Left renal cortex interstitium (tissue), 4 donors: ENCODE data around the gene CBFA2T2. TPM values are rescaled to one million over a fixed set of nuclear protein-coding genes. Genes with fewer than 3 reads are reported as not detected.
"Not testable (repeated sequence)": the region's sequence is repeated elsewhere in the genome, so short reads cannot be mapped to it uniquely, and the experiment has no call there.

Experiments
- DNase-seq, 4 donors: peaks; one replicate each; pipeline ENCODE4 v3.0.0-alpha.2; 2013; ENCODE audit warnings: low read depth in 4 of 4, low spot score in 2 of 4, missing footprints in 1 of 4
- polyA plus RNA-seq, 4 donors: library from polyadenylated mRNA; unstranded; fragments of 120-200 nt; gene quantifications; one replicate each; pipeline ENCODE4 v1.2.1, GENCODE V29; 2013; ENCODE audit not compliant: insufficient read length in 4 of 4

Gene CBFA2T2
- polyA plus RNA-seq, 4 donors = 20.6 to 36.3 (median 28.4) TPM

DNA sequence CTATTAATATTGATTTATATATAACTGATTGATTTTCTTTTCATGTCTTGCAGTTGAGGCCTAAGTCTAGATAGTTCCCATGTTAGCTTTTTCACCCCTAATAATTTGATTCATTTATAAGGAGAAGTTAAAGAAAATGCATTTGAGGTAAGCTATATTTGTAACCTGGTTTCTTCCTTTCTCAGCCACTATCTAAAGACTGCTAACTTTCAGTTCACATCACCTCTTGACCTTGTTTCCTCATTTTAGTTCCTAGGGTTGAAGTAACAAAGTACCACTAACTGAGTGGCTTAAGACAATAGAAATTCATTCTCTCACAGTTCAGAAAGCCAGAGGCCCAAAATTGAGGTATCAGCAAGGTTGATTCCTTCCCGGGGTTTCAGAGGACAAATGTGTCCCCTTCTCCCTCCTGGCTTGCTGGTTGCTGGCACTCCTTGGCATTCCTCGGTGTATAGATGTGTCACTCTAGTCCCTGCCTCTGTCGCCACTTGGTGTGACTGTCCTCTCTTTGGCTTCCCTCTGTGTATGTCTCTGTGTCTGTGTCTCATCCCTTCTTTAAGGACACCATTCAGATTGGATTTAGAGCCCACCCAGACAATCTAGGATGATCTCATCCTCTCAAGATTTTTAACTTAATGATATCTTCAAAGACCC lies 116.3 kb downstream of the CBFA2T2 start:
- DNase-seq = no peak

DNA sequence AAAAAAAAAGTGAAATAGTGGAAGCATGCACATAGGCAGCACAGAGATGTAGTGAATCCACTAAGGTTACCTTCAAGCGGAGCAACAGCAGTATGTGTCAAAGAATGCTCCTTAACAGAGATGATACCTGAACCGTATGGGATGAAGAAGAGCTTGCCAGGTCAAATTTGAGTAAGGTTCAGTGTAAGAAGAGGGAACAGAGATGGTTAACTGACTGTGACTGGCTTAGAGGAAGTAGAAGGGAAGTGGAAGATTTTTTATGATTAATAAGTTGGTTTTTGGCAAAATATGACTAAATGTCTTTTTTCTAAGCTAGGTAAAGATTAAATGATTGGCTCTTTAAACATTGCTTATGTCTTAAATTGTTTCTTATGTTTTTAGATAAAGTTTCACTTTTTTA lies 119.6 kb downstream of the CBFA2T2 start:
- DNase-seq = no peak

DNA sequence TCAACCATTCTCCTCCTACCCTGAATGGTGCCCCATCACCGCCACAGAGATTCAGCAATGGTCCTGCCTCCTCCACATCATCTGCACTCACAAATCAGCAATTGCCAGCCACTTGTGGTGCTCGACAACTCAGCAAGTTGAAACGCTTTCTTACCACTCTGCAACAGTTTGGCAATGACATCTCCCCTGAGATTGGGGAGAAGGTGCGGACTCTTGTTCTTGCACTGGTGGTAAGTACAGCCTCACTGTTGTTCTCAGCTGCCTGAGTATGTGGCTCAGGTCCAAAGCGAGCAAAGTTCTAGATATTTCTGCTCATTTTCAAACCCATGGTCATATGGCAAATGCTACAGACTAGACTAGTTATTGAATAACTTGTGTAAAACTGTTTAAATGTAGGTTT lies 121.2 kb downstream of the CBFA2T2 start:
- no peak for DNase-seq

DNA sequence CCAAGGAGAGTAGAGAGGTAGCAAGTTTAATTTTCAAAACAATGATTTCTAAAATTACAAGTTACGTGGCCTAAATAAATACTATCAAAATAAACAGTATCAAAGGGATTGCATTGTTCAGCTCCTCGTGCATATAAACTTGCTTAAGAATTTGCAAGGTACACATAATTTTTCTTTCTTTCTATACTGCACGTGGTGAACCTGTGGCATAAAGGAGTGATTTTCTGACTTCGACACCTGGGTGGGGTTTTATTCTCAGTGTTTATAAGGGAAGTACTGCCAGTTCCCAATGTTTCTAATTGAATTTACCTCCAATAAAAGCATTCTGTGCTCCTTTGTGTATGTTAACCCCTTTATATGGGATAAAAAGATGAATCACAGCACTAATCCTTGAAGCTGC lies 122.1 kb downstream of the CBFA2T2 start:
- no peak for DNase-seq

DNA sequence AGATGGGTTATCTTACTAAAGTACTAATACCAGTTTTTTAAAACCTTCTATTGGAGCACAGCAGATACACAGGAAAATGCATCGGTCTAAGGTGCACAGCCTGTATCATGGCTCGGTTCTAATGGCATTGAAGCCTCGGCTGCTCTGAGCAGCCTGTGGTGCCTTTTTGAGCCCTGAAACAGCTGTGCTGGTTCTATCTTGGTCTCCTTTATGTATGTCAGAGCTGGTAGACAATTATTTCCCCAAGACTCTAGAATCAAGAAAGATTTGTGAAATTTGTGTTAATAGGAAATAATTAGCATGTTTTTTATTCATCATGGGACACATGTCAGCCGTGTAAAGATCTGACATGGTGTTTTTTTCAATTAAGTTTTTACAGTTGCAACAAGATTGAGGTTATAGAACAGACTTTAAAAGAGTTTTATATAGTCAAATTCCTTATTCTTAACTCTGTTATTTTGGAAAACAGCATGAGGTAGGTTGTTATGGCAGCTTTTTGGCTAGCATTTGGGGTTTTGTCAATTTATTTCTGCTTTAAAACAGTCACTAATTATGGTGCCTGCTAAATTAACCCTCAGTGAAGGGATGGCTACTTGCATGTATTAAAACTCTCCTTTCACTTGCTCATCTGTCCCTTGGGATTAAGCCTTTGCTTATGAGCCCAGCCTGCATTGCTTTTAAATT lies 132.0 kb downstream of the CBFA2T2 start:
- DNase-seq = no peak

DNA sequence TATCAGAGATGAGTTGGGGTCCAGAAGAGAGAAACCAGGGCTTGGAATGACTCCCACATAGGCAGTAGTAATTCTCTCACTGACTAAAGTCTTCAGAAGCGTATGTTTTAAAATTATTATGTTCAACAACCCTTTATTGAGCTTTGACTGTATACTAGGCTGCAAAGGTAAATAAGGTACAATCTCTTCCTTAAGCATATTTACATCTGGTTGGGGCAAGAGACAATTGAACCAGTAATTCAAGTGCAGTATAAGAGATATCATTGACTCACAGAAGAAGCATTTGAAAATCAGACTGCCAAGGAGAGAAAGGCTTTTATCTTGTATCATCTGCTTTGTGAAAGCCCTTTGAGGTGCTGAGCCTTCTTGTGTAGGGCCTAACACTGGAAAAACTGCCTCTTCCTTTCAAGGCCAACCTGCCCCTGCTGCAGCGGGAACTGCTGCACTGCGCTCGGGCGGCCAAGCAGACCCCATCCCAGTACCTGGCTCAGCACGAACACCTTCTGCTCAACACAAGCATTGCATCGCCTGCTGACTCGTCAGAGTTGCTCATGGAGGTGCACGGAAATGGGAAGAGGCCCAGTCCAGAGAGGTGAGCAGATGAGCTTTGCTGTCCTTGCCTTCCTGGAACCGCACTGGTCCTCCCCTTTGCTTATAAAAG lies 132.9 kb downstream of the CBFA2T2 start:
- DNase-seq = no peak

DNA sequence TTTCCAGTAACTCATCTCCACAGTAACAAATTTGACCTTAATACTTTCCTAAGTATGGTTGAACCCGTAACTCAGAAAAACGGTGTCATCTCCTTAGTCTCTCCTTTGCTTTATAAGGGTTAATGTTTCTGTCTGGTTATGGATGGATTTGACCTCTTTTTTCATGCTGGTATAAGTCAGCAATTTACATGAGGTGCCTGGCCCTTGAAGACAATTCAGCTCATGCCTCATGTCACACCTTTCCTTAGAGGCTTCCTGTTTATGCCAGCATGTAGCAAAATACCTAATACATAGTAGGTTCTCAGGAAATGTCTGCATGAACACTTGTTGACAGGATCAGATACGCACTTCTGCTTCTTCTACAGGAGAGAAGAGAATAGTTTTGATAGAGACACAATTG lies 134.5 kb downstream of the CBFA2T2 start:
- no peak for DNase-seq

DNA sequence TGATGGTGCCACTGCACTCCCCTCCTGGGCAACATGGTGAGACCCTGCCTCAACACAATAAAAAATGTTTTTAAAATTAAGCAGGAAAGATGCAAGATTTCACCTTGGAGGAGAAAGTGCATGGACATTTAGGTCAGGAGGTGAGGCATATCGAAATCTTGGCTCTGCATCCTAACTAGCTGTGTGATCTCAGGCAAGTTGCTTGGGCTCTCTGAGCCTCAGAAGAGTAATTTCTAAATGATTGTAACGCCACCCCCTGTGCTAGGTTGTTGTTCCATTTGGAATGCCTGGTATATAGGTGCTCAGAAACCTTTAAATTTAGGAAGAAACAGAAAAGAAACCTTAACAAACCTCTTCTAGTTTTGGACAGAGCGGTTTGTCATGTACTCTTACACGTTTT lies 136.3 kb downstream of the CBFA2T2 start:
- no peak for DNase-seq

DNA sequence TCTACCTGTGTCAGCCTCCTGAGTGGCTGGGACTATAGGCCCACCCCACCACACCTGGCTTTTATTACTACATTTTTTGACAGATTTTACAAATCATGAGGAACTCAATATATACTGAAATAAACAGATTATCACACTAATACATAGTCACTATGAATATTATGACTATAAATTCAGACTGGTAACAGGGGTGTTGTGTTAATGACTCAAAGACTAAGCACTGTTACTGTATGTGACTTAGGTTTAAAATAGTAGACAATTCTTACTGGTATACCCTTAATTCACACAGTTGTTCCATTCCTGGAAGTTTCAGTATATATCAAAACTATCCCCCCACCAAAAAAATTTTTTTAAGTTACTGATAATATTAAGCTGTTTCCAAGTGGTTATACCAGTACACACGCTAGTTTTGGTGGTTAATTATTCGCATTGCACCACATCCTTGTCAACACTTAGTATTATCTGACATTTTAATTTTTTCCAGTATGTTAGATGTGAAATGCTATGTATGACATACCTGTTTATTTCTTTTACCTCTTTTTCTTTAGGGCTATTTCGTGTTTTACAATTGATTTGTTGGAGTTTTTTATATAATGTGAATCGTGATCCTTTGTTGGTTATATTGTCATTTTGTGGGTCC lies 137.8 kb downstream of the CBFA2T2 start:
- no peak for DNase-seq

DNA sequence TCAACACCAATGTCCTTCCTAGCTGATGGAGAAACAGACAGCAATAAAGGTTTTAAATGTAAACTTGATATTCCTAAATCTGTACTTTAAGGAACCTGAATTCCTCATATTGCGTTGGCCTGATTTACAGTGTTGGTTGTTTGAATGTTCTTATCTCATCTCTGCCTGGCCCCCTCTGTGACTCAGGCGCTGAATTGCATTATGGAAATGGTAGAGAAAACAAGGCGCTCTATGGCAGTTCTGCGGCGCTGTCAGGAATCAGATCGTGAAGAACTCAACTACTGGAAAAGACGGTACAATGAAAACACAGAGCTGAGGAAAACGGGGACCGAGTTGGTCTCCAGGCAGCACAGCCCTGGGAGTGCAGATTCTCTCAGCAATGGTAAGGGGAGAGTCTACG lies 139.6 kb downstream of the CBFA2T2 start:
- DNase-seq = no peak

DNA sequence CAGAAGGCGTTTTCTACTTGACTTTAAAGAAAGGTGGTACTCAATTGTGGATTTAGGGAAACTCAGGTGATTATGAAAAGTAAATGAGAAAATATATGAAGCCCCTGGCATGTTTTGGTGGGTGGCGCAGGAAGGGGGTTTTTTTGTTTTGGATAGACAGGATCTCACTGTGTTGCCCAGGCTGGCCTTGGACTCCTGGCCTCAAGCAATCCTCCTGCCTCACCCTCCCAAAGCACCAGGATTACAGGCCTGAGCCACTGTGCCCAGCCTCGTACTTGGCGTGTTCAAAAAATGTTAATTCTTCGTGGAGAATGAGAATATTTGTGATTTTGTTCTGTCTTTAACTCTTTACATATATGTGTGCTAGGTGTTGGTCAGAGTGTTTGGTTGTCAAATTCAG lies 140.1 kb downstream of the CBFA2T2 start:
- DNase-seq = no peak

DNA sequence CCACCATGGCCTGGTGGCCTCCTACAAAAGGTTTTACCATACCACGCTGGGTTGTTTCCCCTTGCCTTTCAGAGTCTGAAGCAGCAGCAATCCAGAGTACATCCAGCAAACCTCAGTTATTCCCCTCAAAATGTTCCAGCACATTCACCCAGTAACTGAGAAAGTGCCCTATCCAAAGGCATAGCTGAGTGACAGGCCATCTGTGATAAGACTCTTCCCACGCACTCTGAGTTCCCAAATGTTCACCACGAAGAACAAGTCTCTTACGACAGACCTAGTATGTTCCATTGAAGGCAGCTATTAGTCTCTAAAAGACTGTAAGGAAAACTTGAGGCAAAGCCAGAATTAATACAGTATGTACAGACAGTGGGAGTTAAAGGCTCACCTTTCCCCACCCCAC lies 140.6 kb downstream of the CBFA2T2 start:
- DNase-seq = no peak

DNA sequence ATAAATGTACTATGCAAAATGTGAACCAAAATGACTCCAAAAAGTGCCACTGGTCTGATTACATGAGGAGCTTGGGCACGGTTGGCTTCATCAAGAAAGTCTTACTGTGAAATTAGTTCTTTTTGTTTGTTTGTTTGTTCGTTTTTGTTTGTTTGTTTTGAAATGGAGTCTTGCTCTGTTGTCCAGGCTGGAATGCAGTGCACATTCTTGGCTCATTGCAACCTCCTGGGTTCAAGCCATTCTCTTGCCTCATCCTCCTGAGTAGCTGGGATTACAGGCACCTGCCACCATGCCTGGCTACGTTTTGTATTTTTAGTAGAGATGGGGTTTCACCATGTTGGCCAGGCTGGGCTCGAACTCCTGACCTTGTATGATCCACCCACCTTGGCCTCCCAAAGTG lies 142.0 kb downstream of the CBFA2T2 start:
- DNase-seq = not testable (repeated sequence)

DNA sequence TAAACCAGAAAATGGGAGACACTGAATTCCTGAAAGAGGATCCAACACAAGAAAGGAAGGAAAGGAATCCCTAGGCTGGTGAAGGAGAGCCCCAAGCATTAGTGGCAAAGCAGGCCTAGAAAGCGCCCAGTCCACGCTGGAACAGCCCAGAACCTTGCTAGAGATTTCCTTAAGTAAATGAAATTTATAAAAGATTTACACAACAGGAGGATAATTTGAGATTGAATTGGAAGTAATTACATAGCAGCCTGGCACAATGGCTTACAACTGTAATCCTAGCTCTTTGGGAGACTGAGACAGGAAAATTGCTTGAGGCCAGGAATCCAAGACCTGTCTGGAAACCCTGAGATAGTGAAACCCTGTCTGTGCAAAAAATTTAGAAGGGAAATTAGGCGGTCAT lies 145.4 kb downstream of the CBFA2T2 start:
- DNase-seq = no peak

DNA sequence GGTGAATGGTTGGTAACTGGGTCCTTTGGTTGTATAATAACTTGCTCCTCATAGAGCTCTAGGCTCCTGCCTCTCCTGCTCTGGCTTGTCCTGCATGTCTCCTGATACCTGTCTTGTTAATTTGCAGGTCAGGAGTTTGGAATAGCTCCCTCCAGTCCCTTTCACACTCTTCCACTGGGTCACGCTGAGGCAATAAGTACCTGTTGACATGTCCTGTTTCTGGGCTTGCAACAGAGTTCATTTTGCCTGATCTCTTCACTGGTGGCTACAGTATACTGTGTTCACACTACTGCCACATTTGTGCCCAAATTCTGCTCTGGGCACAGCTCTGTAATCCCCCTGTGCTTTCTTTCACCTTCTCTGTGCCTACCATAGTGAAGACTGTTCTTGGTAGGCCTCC lies 146.9 kb downstream of the CBFA2T2 start:
- no peak for DNase-seq

DNA sequence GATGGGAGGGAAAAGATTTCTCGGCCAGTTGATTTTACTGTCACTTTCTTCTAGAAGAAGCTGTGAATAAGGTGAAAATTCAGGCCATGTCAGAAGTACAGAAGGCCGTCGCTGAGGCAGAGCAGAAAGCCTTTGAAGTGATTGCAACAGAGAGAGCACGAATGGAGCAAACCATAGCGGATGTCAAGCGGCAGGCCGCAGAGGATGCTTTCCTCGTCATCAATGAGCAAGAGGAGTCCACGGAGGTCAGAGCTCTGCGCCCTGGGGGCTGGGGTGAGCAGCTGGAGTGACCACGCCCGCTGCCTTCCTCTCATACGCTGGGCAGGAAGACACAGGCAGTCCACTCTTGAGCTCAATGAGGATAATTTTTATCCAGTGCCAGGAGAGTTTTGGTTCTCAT lies 150.4 kb downstream of the CBFA2T2 start:
- DNase-seq = no peak

DNA sequence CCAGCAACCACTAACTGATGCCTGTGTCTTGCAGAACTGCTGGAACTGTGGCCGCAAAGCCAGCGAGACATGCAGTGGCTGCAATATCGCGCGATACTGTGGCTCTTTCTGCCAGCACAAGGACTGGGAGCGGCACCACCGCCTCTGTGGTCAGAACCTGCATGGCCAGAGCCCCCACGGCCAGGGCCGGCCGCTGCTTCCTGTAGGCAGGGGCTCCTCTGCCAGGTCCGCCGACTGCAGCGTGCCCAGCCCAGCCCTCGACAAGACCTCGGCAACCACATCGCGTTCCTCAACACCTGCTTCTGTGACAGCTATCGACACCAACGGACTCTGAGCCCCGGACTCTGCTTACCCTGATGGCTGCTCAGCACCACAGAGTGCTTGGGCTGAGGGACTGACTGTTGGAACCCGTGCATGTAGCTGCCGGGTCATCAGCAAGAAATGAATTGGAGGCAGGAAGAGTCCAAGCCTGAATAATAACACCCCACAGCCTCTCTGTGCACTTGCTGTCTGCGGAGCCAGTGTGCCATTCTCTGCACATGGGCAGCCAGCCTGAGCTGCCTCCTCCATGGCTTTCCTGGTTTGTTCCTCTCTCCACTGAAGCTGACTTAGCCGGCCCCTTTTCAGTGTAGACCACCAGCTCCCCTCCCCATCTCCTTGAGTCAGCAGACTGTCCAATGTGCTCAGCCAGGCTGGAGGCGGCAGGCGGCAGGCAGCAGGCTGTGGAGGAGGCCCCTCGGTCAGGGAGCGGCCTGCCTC lies 154.6 kb downstream of the CBFA2T2 start:
- no peak for DNase-seq

DNA sequence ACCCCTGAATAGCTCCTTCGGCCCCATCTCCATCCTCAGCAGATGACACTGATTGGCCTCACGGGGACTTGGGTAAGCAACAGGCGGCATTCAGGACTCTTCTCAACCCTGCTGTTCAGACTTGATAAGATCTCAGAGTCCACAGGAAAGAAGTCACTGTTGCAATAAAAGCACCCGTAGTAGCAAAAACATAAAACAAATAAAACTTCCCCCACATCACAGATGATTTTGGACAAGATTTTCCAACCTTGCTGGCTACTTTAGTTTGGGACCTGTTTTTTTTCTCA lies 155.1 kb downstream of the CBFA2T2 start:
- no peak for DNase-seq

DNA sequence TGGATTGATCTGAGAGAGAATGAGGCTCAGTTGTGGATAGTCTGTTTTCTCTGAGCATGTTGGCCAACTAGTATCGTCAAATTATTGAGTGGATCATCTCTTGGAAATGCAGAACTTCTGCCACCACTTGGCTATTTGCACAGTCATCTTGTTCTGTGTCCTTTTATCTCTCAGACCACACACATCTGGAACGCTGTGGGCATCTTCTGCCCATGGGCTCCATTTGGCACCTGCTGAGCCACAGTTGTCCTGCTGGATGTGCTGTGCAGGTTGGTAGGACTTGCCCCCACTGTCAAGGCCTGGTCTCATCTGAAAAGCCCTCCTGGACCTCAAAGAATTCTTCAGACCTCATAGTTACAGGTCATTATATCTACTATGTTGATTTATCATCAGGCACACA lies 155.5 kb downstream of the CBFA2T2 start:
- DNase-seq = no peak

DNA sequence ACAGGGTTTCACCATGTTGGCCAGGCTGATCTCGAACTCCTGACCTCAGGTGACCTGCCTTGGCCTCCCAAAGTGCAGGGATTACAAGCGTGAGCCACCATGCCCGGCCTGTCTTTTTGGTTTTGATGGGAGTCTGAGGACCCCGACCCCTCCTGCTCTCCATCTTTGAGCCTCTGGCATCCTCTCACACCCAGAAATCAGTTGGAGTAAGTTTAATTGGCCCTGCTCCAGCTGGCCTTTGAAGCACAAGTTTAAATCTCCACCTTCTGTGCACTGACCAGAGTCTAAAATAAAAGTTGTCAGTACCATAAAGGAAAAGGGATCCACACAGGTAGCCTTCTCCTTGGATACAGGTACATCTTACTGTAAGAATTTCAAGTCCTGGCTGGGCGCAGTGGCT lies 156.3 kb downstream of the CBFA2T2 start:
- no peak for DNase-seq

DNA sequence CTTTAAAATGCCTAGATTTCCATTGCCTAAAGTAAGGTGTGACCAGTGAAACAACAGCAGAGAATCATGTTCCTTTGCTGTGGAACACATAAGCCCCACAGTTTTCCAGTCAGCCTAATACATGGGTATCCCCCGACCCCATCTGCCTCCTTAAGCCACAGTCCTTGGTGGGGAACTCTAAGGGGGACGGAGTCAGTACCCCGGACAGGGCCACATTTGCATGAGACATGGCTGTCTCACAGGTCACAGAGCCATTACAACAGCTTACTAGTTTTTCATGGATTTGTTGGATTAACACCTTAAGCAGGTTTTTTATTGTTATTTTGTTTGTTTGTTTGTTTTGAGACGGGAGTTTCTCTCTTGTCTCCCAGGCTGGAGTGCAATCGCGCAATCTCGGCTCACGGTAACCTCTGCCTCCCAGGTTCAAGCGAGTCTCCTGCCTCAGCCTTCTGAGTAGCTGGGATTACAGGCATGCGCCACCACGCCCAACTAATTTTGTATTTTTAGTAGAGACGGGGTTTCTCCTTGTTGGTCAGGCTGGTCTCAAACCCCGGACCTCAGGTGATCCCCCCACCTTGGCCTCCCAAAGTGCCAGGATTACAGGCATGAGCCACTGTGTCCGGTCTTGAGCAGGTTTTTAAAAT lies 157.2 kb downstream of the CBFA2T2 start:
- not testable (repeated sequence) for DNase-seq
